NOMO-1 treated with DMSO at 0.1 percent for 48 hours (cell line): ENCODE measurements around the gene YOD1.

Experiments
- DNase-seq: peaks from one replicate; lab custom pipeline; 2025; ENCODE audit not compliant: unreplicated experiment; lab: John Stamatoyannopoulos, UW

YOD1 gene

GRCh38 chr1:207051191-207051943, at the start of gene YOD1:
Gene YOD1, minus strand, starts transcription at chr1:207051208. Its CDS starts 178 bp downstream, at chr1:207051030.
- no peak for DNase-seq

- no peak for DNase-seq
These were observed 46.9 kb upstream of the YOD1 start for GRCh38 chr1:207097871-207098324.

- DNase-seq = no peak
These were observed 42.9 kb upstream of the YOD1 start for GRCh38 chr1:207093944-207094343.

GRCh38 chr1:207091200-207091908, 40.3 kb upstream of the YOD1 start:
- DNase-seq = peak; percentile 7

- DNase-seq = no peak
These were observed 38.8 kb upstream of the YOD1 start for GRCh38 chr1:207089627-207090355.

- no peak for DNase-seq
These were observed 38.0 kb upstream of the YOD1 start, which contains the start of gene C4BPB for GRCh38 chr1:207088701-207089626. Gene C4BPB, plus strand, starts transcription at chr1:207088860. Its CDS starts 672 bp downstream, at chr1:207089532.

- DNase-seq = no peak
These were observed 37.2 kb upstream of the YOD1 start for GRCh38 chr1:207088161-207088560.

- no peak for DNase-seq
These were observed 34.9 kb upstream of the YOD1 start for GRCh38 chr1:207085887-207086286.

GRCh38 chr1:207084701-207085180, 33.7 kb upstream of the YOD1 start:
- DNase-seq = peak; percentile 46

- no peak for DNase-seq
These were observed 33.2 kb upstream of the YOD1 start for GRCh38 chr1:207084232-207084631.

- no peak for DNase-seq
These were observed 30.8 kb upstream of the YOD1 start for GRCh38 chr1:207081806-207082205.

- no peak for DNase-seq
These were observed 30.1 kb upstream of the YOD1 start for GRCh38 chr1:207081088-207081487.

GRCh38 chr1:207079706-207080241, 28.8 kb upstream of the YOD1 start:
- no peak for DNase-seq

GRCh38 chr1:207078578-207079132, 27.6 kb upstream of the YOD1 start:
- no peak for DNase-seq

- DNase-seq = peak; percentile 82
These were observed 26.7 kb upstream of the YOD1 start for GRCh38 chr1:207077470-207078377.

GRCh38 chr1:207077012-207077411, 26.0 kb upstream of the YOD1 start:
- no peak for DNase-seq

GRCh38 chr1:207076181-207076955, 25.4 kb upstream of the YOD1 start:
- no peak for DNase-seq
